Pancreas (tissue), 10 donors: ENCODE data around the gene GCC1. TPM values are rescaled to one million over a fixed set of nuclear protein-coding genes. Genes with fewer than 3 reads are reported as not detected.

ENCODE experiments used
- ATAC-seq, 4 donors: fragments of 200-7000 bp; cut with Tn5 transposase; one replicate each; pipeline versions ENCODE4 v1.8.0 to v1.9.1; 2020; ENCODE audit warnings: mild to moderate bottlenecking in 4 of 4, moderate library complexity in 4 of 4
- DNase-seq, 6 donors: peaks; one replicate each; pipeline ENCODE4 v3.0.0-alpha.2; 2020
- FAIRE-seq: peaks from 2 replicates; lab custom pipeline; 2012; peaks lifted over from hg19 to GRCh38; lab: Jason Lieb, UNC
- H3K27ac ChIP-seq, 4 donors: fragments of 200-600 bp; sonication (generic); 1 replicate in 3 of 4; 2 replicates in 1 of 4; pipeline versions ENCODE4 v1.5.0 to v1.8.0; 2020
- H3K27me3 ChIP-seq, 4 donors: fragments of 200-600 bp; one replicate each; pipeline ENCODE4 v1.8.0; 2021
- H3K36me3 ChIP-seq, 3 donors: fragments of 200-600 bp; sonication (generic) in 1 of 3; one replicate each; pipeline versions ENCODE4 v1.5.0 to v1.8.0; 2020 to 2021
- H3K4me1 ChIP-seq, 3 donors: fragments of 200-600 bp; one replicate each; pipeline ENCODE4 v1.8.0; 2021
- H3K4me3 ChIP-seq, 4 donors: fragments of 200-600 bp; sonication (generic) in 2 of 4; one replicate each; pipeline versions ENCODE4 v1.5.0 to v1.8.0; 2020 to 2021
- H3K9me3 ChIP-seq, 4 donors: fragments of 200-600 bp; one replicate each; pipeline ENCODE4 v1.8.0; 2021
- WGBS, 2 donors: extraction: QIAGEN DNeasy Blood & Tissue Kit; methylation state at CpG; one replicate each; pipeline ENCODE4 v1.1.7; 2013; 5-methylcytosine and 5-hydroxymethylcytosine counted together
- intact Hi-C, 3 donors: fragments of 100-400 bp; cut with DNase I; formaldehyde crosslinking; loops; one replicate each; pipeline versions ENCODE4 v1.11.1 to v1.14.2; 2022
- polyA plus RNA-seq, 2 donors: library from polyadenylated mRNA; stranded (reverse); fragments of 200-250 nt; gene quantifications; one replicate each; pipeline ENCODE4 v1.2.3, GENCODE V29; 2013
- total RNA-seq, 6 donors: library from RNA; stranded (reverse); fragmentation: NEBNext Ultra II Directional in 4 of 6; extraction: Animal tissue kit (Norgen Biotek cat#: 25700) in 4 of 6; gene quantifications; one replicate each; pipeline versions ENCODE4 v1.2.1 to v1.2.4, GENCODE V29; 2021 to 2023
- TF ChIP-seq, protein P1 (sequence below), 4 donors: fragments of 200-600 bp; sonication (generic) in 3 of 4; IDR thresholded peaks; one replicate each; pipeline versions ENCODE4 v1.5.0 to v1.8.0; 2021; ENCODE audit warnings: antibody characterized with exemption in 4 of 4
- donor health status: healthy with polysubstance abuse.
- donor health status: DM: no; HTN: no; CAD: no; lungs with moderate emphysema.
- donor health status: DM: no; HTN: no; CAD: no.
- donor health status: control.
- donor health status: control.
- donor health status: Bipolar disorder and iron deficiency.
- donor health status: DM: yes; HTN: yes; CAD: no.
- donor health status: DM: no; HTN: no; CAD: no.
- donor health status: DM: no; HTN: no; CAD: no.
- donor health status: DM: yes; HTN: yes; CAD: no.

The GCC1 gene
- total and polyA plus RNA-seq, 8 donors: 4.3 to 12.2 (median 6.7) TPM

DNA sequence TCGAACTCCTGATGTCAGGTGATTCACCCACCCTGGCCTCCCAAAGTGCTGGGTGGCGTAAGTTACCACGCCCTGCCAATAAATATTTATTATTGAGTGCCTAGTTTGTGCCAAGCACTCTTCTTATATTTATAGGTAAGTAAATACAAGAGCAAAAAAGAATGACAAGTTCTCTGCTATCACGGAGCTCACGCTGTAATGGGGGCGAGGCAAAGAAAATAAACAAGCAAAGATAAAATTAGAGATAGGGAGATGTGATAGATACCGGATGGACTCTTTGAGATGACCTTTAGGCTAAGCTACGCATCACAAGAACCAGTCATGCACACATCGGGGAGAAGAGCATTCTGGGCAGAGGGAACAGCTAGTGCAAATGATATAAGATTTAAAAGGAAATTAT lies 46.3 kb downstream of the GCC1 start:
- H3K36me3 ChIP-seq: no peaks in the 10 kb centered on the region
- ATAC-seq (no peak), DNase-seq (no peak), FAIRE-seq (no peak)
- intact Hi-C loops: no loop called here
- 88 to 90% methylated on average over 9 of the region's 9 CpGs for whole genome bisulfite sequencing, 2 donors
- TF ChIP-seq, protein P1, sequence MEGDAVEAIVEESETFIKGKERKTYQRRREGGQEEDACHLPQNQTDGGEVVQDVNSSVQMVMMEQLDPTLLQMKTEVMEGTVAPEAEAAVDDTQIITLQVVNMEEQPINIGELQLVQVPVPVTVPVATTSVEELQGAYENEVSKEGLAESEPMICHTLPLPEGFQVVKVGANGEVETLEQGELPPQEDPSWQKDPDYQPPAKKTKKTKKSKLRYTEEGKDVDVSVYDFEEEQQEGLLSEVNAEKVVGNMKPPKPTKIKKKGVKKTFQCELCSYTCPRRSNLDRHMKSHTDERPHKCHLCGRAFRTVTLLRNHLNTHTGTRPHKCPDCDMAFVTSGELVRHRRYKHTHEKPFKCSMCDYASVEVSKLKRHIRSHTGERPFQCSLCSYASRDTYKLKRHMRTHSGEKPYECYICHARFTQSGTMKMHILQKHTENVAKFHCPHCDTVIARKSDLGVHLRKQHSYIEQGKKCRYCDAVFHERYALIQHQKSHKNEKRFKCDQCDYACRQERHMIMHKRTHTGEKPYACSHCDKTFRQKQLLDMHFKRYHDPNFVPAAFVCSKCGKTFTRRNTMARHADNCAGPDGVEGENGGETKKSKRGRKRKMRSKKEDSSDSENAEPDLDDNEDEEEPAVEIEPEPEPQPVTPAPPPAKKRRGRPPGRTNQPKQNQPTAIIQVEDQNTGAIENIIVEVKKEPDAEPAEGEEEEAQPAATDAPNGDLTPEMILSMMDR (IDR thresholded peaks at IDR 0.05): no peak
- H3K4me1 ChIP-seq: no peaks in the 10 kb centered on the region
- H3K4me3 ChIP-seq: no peak overlapping the region
- H3K27me3 ChIP-seq: no peaks in the 10 kb centered on the region
- H3K27ac ChIP-seq: no peak overlapping the region
- no peaks in the 10 kb centered on the region for H3K9me3 ChIP-seq

GRCh38 chr7:127536741-127537140 lies 48.7 kb downstream of the GCC1 start:
- peak in 1 of 4 donors; percentile 34 for ATAC-seq
- DNase-seq: no peak
- intact Hi-C loops: no loop called here
- H3K9me3 ChIP-seq: no peaks in the 10 kb centered on the region
- H3K4me1 ChIP-seq: no peaks in the 10 kb centered on the region
- no peak overlapping the region for H3K27ac ChIP-seq
- no peaks in the 10 kb centered on the region for H3K27me3 ChIP-seq
- FAIRE-seq: no peak
- peak overlapping the region in 1 of 4 donors; percentile 20 for H3K4me3 ChIP-seq
- 48 to 51% methylated on average over 16 of the region's 16 CpGs for whole genome bisulfite sequencing, 2 donors
- H3K36me3 ChIP-seq: no peaks in the 10 kb centered on the region
- TF ChIP-seq, protein P1 (IDR thresholded peaks at IDR 0.05): no peak

DNA sequence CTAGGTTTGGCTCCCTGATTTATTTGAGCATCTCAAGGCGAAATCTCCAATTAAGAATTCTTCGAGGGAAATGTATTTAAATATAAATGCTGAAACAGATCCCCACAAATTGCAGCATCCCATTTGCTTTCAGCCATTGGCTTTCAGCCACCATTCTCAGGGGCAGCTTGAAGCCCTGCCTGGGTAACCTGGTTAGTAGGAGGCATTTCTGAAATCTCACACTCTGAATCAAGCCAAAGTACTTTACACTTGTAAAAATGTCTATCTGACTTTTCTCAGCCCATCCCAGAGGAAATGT lies 49.1 kb downstream of the GCC1 start:
- Histone ChIP-seq H3K36me3 (no peaks in the 10 kb centered on the region), H3K4me3 (peak overlapping the region in 1 of 4 donors; percentile 20), H3K9me3 (no peaks in the 10 kb centered on the region), H3K27me3 (no peaks in the 10 kb centered on the region), H3K27ac (no peak overlapping the region), H3K4me1 (no peaks in the 10 kb centered on the region)
- intact Hi-C loops: no loop called here
- peak in 1 of 4 donors; percentile 14 for ATAC-seq
- WGBS, 2 donors: 61 to 67% methylated on average over 2 of the region's 2 CpGs
- TF ChIP-seq, protein P1 (IDR thresholded peaks at IDR 0.05): no peak
- no peak for DNase-seq
- no peak for FAIRE-seq

GRCh38 chr7:127535546-127536393 lies 49.6 kb downstream of the GCC1 start:
- intact Hi-C loops: no loop called here
- 94 to 95% methylated on average over 11 of the region's 11 CpGs for WGBS, 2 donors
- no peak overlapping the region for H3K4me3 ChIP-seq
- no peak for ATAC-seq
- FAIRE-seq: no peak
- no peaks in the 10 kb centered on the region for H3K27me3 ChIP-seq
- TF ChIP-seq, protein P1 (IDR thresholded peaks at IDR 0.05): no peak
- H3K36me3 ChIP-seq: no peaks in the 10 kb centered on the region
- no peak for DNase-seq
- H3K4me1 ChIP-seq: no peaks in the 10 kb centered on the region
- H3K27ac ChIP-seq: no peak overlapping the region
- no peaks in the 10 kb centered on the region for H3K9me3 ChIP-seq

- no peaks in the 10 kb centered on the region for H3K36me3 ChIP-seq
- FAIRE-seq (no peak), DNase-seq (no peak), ATAC-seq (no peak)
- no peaks in the 10 kb centered on the region for H3K9me3 ChIP-seq
- no peak overlapping the region for H3K4me3 ChIP-seq
- no peaks in the 10 kb centered on the region for H3K4me1 ChIP-seq
- 71 to 77% methylated on average over 5 of the region's 5 CpGs for WGBS, 2 donors
- TF ChIP-seq, protein P1 (IDR thresholded peaks at IDR 0.05): no peak
- H3K27ac ChIP-seq: no peak overlapping the region
- H3K27me3 ChIP-seq: no peaks in the 10 kb centered on the region
- intact Hi-C loops: no loop called here
These were observed 50.8 kb downstream of the GCC1 start for GRCh38 chr7:127534636-127535035.
